HG02852 (cell line): Measurements from ENCODE around the gene ZNF880.
A peak's percentile ranks its signal among the peaks of the same experiment; 100 is the strongest.
"Not testable (repeated sequence)": the region's sequence is repeated elsewhere in the genome, so short reads cannot be mapped to it uniquely, and the experiment has no call there.

Source experiments
- ATAC-seq: cut with Tn5 transposase; IDR thresholded peaks from one replicate; pipeline ENCODE4 v1.9.1; 2021; ENCODE audit warnings: mild to moderate bottlenecking, moderate library complexity; ENCODE audit not compliant: unreplicated experiment

ZNF880 gene

GRCh38 chr19:52369559-52370340 lies at the start of gene ZNF880:
ZNF880 (plus strand) TSS chr19:52369923; CDS start chr19:52369966, 43 bp downstream.
- ATAC-seq: peak; percentile 83

GRCh38 chr19:52322429-52322828 lies 47.3 kb upstream of the ZNF880 start:
- ATAC-seq: no peak

- ATAC-seq: no peak
Observed at GRCh38 chr19:52331757-52332156, 38.0 kb upstream of the ZNF880 start.

- no peak for ATAC-seq
Observed at GRCh38 chr19:52335768-52336116, 34.0 kb upstream of the ZNF880 start.

- ATAC-seq: peak; percentile 67
Observed at GRCh38 chr19:52336117-52336790, 33.5 kb upstream of the ZNF880 start, which contains the start of gene ZNF610. ZNF610 (plus strand) TSS chr19:52336243; CDS start chr19:52349173, 12,930 bp downstream.

- no peak for ATAC-seq
Observed at GRCh38 chr19:52336791-52337381, 32.8 kb upstream of the ZNF880 start.

- not testable (repeated sequence) for ATAC-seq
Observed at GRCh38 chr19:52339022-52339421, 30.7 kb upstream of the ZNF880 start.

GRCh38 chr19:52343548-52343947 lies 26.2 kb upstream of the ZNF880 start:
- no peak for ATAC-seq

GRCh38 chr19:52345162-52345561 lies 24.6 kb upstream of the ZNF880 start:
- no peak for ATAC-seq

GRCh38 chr19:52351512-52351911 lies 18.2 kb upstream of the ZNF880 start:
- no peak for ATAC-seq

GRCh38 chr19:52366414-52366824 lies 3.3 kb upstream of the ZNF880 start:
- no peak for ATAC-seq

GRCh38 chr19:52370341-52370710 lies 603 bp downstream of the ZNF880 start:
- ATAC-seq: no peak

- ATAC-seq: no peak
Observed at GRCh38 chr19:52391135-52391534, 21.4 kb downstream of the ZNF880 start.

GRCh38 chr19:52397310-52398080 lies 27.8 kb downstream of the ZNF880 start, which contains the start of gene ZNF528:
ZNF528 (plus strand) TSS chr19:52397849; CDS start chr19:52402014, 4,165 bp downstream.
- peak; percentile 72 for ATAC-seq

- ATAC-seq: no peak
Observed at GRCh38 chr19:52398081-52398441, 28.3 kb downstream of the ZNF880 start.

- no peak for ATAC-seq
Observed at GRCh38 chr19:52410276-52410675, 40.6 kb downstream of the ZNF880 start.

GRCh38 chr19:52415711-52416110 lies 46.0 kb downstream of the ZNF880 start:
- no peak for ATAC-seq

- ATAC-seq: no peak
Observed at GRCh38 chr19:52428937-52429336, 59.2 kb downstream of the ZNF880 start, which contains the start of gene ZNF534. ZNF534 (plus strand) TSS chr19:52429148; CDS start chr19:52431475, 2,327 bp downstream.
